ENCODE data around the gene AS3MT.

Gene AS3MT

GRCh38 chr10:102917314-102917961 is 48.2 kb downstream of the AS3MT start:
- TF ChIP-seq TCF12 (IDR thresholded peaks at IDR 0.05; ENCODE audit: low read depth) (0 out of 2 replicates have a peak, but pooled peaks have one; percentile 58), YY1 (IDR thresholded peaks at IDR 0.05; ENCODE audit: low read depth) (peak; percentile 40; the same call in 1 of the 2 replicates), RAD21 (IDR thresholded peaks at IDR 0.05; ENCODE audit: low read depth) (peak; percentile 97), REST (IDR thresholded peaks at IDR 0.05; ENCODE audit: low read depth) (no peak), CEBPB (IDR thresholded peaks at IDR 0.05) (no peak), ZBTB7A (IDR thresholded peaks at IDR 0.05; ENCODE audit: low read depth) (peak; percentile 58; the same call in 1 of the 2 replicates), CREB1 (IDR thresholded peaks at IDR 0.05; ENCODE audit: low read depth) (no peak), TEAD4 (IDR thresholded peaks at IDR 0.05) (peak; percentile 22; the same call in 1 of the 2 replicates), EGR1 (IDR thresholded peaks at IDR 0.05) (no peak), EP300 (IDR thresholded peaks at IDR 0.05; ENCODE audit: borderline replicate concordance) (no peak), FOXM1 (IDR thresholded peaks at IDR 0.05; ENCODE audit: borderline replicate concordance, low read depth) (no peak), NFIC (IDR thresholded peaks at IDR 0.05) (peak; percentile 47), TAF1 (IDR thresholded peaks at IDR 0.05; ENCODE audit: low read depth) (peak; percentile 26; the same call in 1 of the 2 replicates)
- TF ChIP-seq, protein P1, sequence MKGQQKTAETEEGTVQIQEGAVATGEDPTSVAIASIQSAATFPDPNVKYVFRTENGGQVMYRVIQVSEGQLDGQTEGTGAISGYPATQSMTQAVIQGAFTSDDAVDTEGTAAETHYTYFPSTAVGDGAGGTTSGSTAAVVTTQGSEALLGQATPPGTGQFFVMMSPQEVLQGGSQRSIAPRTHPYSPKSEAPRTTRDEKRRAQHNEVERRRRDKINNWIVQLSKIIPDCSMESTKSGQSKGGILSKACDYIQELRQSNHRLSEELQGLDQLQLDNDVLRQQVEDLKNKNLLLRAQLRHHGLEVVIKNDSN (IDR thresholded peaks at IDR 0.05) = peak; percentile 74
- TF ChIP-seq, protein P2, sequence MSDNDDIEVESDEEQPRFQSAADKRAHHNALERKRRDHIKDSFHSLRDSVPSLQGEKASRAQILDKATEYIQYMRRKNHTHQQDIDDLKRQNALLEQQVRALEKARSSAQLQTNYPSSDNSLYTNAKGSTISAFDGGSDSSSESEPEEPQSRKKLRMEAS (IDR thresholded peaks at IDR 0.05) = no peak; the same call in 1 of the 2 replicates

DNA sequence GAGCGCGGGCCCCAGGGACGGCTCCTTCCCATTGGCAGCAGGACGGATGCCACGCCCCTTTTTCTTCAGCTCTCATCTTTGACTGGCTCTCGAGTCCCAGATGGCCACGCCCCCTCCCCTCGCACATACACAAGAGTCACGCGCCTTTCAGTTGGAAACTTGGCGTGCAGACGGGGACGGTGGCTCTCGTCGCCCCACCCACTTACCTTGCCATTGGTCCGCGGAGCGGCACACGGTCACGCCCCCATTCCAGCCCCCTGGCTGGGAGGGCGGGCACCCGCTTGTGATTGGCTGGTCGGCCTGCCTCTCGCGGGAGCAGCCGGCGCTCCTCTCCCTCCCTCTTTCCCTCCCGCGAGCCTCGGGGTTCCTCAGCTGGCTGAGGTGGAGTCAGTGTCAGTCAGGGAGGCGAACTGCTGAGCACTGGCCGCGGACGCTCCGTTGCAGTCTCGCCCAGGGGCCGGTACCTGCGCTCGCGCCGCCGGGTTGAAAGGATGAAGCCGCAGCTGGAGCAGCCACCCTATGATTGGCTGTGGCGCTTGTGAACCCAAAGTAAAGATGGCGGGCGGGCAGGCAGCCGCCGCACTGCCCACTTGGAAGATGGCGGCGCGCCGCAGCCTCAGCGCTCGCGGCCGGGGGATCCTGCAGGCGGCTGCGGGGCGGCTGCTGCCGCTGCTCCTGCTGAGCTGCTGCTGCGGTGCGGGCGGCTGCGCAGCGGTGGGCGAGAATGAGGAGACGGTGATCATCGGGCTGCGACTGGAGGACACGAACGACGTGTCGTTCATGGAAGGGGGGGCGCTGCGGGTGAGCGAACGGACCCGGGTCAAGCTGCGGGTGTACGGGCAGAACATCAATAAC is 48.9 kb downstream of the AS3MT start, which contains the start of gene CNNM2:
Gene CNNM2 (plus strand): TSS at position 333 of the 855 bp plus-strand sequence. CDS start 187 bp downstream, at position 520.
- no peak; the same call in 1 of the 2 replicates for TF ChIP-seq RAD21 (IDR thresholded peaks at IDR 0.05; ENCODE audit: low read depth)
- TF ChIP-seq EP300 (IDR thresholded peaks at IDR 0.05; ENCODE audit: borderline replicate concordance) = no peak; the same call in 1 of the 2 replicates
- TF ChIP-seq REST (IDR thresholded peaks at IDR 0.05; ENCODE audit: low read depth) = 0 out of 2 replicates have a peak, but pooled peaks have one; percentile 23
- TF ChIP-seq NFIC (IDR thresholded peaks at IDR 0.05) = 0 out of 2 replicates have a peak, but pooled peaks have one; percentile 2
- peak; percentile 53; the same call in 1 of the 2 replicates for TF ChIP-seq TEAD4 (IDR thresholded peaks at IDR 0.05)
- no peak; the same call in 1 of the 2 replicates for TF ChIP-seq ZBTB7A (IDR thresholded peaks at IDR 0.05; ENCODE audit: low read depth)
- TF ChIP-seq TAF1 (IDR thresholded peaks at IDR 0.05; ENCODE audit: low read depth) = peak; percentile 99
- TF ChIP-seq FOXM1 (IDR thresholded peaks at IDR 0.05; ENCODE audit: borderline replicate concordance, low read depth) = no peak
- peak; percentile 92 for TF ChIP-seq EGR1 (IDR thresholded peaks at IDR 0.05)
- TF ChIP-seq CREB1 (IDR thresholded peaks at IDR 0.05; ENCODE audit: low read depth) = peak; percentile 38
- TF ChIP-seq TCF12 (IDR thresholded peaks at IDR 0.05; ENCODE audit: low read depth) = peak; percentile 45; the same call in 1 of the 2 replicates
- TF ChIP-seq, protein P2 (IDR thresholded peaks at IDR 0.05) = peak; percentile 97
- TF ChIP-seq YY1 (IDR thresholded peaks at IDR 0.05; ENCODE audit: low read depth) = peak; percentile 100
- TF ChIP-seq CEBPB (IDR thresholded peaks at IDR 0.05) = no peak; the same call in 1 of the 2 replicates
- TF ChIP-seq, protein P1 (IDR thresholded peaks at IDR 0.05) = peak; percentile 83

- no peak for TF ChIP-seq CEBPB (IDR thresholded peaks at IDR 0.05)
- TF ChIP-seq NFIC (IDR thresholded peaks at IDR 0.05) = no peak
- no peak for TF ChIP-seq REST (IDR thresholded peaks at IDR 0.05; ENCODE audit: low read depth)
- TF ChIP-seq TEAD4 (IDR thresholded peaks at IDR 0.05) = no peak
- TF ChIP-seq RAD21 (IDR thresholded peaks at IDR 0.05; ENCODE audit: low read depth) = no peak
- TF ChIP-seq YY1 (IDR thresholded peaks at IDR 0.05; ENCODE audit: low read depth) = no peak
- TF ChIP-seq EP300 (IDR thresholded peaks at IDR 0.05; ENCODE audit: borderline replicate concordance) = no peak
Measured at GRCh38 chr10:102918817-102919245, 49.6 kb downstream of the AS3MT start.
